ENCODE results near the gene C19orf44.
"Not testable (repeated sequence)": the region's sequence is repeated elsewhere in the genome, so short reads cannot be mapped to it uniquely, and the experiment has no call there.

C19orf44 gene

DNA sequence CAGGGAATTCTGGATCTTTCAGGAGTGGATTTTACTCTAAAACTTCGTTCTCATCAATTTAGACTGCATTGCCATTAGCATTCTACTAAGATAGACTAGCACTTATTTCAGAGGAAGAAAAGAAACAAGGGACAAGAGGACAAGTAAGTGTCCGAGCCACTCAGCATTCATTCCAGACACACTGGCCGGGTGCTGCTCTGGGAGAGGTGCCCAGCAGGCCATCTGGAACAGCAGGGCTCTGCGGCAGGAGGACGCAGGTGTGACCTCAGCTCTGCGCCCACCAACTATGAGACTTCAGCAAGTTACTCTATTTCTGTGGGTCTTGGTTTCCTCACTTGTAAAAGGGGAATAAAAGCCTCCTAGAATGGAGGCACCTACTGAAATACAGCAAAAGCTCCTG, 28.6 kb upstream of the C19orf44 start:
- DNase-seq (ENCODE audit: low read depth, low spot score) = no peak

DNA sequence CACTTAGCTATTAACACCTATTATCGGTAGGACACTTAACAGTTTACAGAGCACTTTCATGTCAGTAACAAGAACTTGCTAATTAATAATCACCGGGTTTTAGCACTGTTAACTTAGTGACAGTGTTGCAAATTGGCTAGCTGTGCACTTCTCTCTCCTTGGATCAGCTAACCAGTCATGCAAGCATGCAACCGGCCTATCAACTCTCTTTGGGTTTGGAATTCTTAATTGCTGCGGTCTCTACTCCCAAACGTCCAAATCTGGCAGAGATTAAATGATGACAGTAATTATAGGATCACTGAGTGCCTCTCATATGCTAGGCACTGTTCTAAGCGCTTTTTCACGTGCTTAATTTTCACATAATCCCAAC, 25.7 kb upstream of the C19orf44 start:
- DNase-seq (ENCODE audit: low read depth, low spot score) = no peak

DNA sequence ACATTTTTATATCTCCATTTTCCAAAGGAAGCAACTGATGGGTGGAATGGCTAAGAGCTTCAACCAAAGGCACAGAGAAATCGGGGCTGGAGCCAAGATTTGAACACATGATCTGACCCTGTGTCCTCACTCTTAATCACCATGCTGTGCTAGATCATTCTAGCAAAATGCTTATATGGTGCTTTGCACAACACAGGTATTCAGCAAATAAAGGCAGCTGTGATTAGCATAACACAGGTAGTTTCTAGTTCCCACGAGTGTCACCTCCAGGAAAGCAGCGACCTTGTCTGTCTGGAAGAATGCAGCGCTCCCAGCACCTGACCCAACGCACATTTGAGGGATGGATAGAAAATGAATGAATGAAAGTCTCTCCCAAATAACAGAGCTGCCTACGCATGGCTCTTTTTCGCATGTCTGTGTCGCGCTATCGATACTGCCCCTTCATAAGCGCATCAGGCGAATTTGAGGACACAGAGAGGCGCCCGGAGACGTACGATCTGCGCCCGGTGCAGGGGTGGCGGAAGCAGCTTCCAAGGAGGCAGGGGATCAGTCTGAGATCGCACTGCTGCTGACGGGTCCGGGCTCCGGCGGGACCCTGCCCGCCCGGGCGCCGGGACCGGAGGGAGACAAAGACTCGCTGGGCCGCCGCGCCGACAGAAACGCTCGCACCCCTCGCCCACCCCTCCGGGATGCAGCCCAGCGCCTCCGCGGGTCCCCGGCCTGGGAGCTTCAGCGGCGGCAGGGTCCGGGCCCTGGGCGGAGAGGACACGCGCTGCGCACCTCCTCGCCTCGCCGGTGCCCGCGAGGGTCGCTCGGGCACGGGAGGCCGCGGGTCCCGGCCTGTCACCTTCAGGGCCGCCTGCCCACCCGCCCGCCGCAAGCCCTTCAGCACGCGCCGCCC, 25.0 kb upstream of the C19orf44 start:
- no peak for DNase-seq (ENCODE audit: low read depth, low spot score)

DNA sequence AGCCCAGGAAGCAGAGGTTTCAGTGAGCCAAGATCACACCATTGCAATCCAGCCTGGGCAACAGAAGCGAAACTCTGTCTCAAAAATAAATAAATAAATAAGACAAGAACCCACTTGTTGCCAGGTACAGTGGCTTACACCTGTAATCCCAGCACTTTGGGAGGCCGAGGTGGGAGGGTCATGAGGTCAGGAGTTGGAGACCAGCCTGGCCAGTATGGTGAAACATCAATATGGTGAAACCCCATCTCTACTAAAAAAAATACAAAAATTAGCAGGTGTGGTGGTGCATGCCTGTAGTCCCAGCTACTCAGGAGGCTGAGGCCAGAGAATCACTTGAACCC, 23.7 kb upstream of the C19orf44 start:
- not testable (repeated sequence) for DNase-seq (ENCODE audit: low read depth, low spot score)

DNA sequence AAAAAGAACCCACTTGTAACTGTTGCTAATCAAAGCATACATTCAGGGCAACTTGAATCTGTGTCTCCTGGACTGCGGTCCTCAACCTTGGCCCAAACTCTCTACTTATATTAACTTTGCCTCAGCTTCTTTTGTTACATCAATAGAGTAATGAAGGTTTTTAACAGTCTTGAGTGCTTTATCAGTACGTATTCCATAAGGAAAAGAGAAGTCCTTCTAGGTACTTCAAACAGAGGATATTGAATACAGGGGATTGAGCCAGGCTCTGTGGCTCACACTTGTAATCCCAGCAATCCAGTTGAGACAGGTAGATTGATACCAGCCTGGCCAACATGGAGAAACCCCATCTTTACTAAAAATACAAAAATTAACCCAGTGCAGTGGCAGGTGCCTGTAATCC, 23.2 kb upstream of the C19orf44 start:
- DNase-seq (ENCODE audit: low read depth, low spot score) = no peak

DNA sequence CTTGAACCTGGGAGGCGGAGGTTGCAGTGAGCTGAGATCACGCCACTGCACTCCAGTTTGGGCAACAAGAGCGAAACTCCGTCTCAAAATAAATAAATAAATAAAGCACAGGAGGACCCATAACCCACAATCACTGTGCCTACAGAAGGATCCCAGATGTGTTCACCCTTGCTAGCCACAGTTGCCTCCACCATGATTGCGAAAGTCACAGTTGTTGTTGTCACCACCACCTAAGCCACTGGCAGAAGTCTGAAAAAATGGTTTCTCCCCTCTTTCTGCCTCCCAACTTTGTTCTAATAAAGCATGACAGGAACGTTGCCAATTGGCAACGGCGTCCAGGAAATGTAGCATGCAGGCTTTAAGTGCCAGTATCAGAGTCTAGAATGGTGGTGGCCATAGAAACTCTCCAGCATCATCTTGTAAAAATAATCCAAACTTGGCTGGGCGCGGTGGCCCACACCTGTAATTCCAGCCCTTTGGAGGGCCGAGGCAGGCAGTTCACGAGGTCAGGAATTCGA, 22.3 kb upstream of the C19orf44 start:
- no peak for DNase-seq (ENCODE audit: low read depth, low spot score)

DNA sequence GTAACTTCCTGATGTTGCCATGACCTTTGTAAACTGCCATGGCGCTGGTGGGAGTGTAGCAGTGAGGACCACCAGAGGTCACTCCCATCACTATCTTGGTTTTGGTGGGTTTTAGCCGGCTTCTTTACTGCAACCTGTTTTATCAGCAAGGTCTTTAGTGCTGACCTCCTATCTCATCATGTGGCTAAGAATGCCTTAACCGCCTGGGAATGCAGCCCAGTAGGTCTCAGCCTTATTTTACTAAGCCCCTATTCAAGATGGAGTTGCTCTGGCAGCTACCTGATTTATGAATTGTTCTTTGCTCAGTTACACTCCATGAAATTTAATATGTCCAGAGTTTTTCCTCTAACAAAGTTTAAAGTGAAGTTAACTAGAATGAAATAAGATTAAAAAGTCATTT, 19.8 kb upstream of the C19orf44 start:
- DNase-seq (ENCODE audit: low read depth, low spot score) = no peak

DNA sequence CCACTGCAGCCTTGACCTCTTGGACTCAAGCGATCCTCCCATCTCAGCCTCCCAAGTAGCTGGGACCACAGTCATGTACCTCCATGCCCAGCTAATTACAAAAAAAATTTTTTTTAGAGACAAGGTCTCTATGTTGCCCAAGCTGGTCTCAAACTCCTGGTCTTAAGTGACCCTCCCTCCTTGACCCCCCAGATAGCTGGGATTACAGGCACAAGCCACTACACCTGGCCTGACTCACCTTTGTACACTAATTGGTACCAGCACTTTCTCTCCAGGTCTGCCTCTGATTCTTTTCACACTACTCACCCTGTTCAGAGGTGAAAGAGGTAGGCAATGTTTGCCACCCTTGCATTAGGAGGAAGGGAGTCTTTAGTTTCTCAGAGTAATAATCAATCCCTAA, 18.9 kb upstream of the C19orf44 start:
- no peak for DNase-seq (ENCODE audit: low read depth, low spot score)

DNA sequence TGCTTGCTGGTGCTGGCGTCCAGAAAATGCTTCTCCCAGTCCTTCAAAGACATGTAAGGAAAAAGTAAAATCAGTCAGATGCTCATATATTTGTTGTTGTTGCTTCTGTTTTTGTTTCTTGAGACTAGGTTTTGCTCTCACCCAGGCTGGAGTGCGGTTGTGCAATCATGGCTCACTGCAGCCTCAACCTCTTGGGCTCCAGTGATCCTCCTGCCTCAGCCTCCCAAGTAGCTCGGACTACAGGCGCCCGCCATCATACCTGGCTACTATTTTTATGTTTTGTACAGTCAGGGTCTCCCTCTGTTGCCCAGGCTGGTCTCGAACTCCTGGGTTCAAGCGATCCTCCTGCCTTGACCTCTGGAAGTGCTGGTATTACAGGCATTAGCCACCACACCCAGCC, 13.4 kb upstream of the C19orf44 start:
- DNase-seq (ENCODE audit: low read depth, low spot score) = no peak

DNA sequence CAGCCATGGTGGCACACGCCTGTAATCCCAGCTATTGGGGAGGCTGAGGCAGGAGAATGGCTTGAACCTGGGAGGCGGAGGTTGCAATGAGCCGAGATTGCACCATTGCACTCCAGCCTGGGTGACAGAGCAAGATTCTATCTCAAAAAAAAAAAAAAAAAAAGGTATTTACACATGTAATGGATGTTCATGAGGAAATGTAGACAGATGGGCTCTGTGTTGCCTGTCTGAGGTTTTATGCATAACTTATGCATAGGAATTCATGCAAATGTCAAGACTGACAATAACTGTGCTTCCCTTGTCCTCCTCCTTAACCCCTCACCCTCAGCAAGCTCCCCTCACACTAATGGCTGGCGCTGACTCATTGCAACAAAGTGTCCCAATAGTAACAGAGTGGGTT, 9.7 kb upstream of the C19orf44 start:
- not testable (repeated sequence) for DNase-seq (ENCODE audit: low read depth, low spot score)

DNA sequence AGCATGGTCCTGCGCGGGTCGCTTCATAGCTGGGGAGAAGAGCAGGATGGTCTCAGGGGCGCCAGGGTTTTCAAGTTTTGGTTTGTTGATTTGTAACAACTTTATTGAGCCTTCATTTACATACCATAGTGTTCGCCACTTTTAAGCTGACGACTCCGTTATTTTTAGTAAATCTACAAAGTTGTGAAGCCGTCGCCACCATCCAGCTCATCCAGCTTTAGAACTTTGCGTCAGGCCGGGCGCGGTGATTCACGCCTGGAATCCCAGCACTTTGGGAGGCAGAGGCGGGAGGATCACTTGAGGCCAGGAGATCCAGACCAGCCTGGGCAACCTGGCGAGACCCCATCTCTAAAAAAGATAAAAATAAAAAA, 404 bp downstream of the C19orf44 start:
- no peak for DNase-seq (ENCODE audit: low read depth, low spot score)

DNA sequence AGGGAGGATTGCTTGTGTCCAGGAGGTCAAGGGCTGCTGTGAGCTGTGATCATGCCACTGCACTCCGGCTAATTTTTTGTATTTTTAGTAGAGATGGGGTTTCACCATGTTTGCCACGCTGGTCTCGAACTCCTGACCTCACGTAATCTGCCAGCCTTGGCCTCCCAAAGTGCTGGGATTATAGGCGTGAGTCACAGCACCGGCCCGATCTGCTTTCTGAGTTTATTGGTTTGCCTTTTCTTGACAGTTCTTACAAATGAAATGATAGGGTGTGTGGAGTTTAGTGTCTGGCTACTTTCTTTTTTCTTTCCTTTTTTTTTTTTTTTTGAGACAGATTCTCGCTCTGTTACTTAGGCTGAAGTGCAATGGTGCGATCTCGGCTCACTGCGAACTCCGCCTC, 848 bp downstream of the C19orf44 start:
- no peak for DNase-seq (ENCODE audit: low read depth, low spot score)

DNA sequence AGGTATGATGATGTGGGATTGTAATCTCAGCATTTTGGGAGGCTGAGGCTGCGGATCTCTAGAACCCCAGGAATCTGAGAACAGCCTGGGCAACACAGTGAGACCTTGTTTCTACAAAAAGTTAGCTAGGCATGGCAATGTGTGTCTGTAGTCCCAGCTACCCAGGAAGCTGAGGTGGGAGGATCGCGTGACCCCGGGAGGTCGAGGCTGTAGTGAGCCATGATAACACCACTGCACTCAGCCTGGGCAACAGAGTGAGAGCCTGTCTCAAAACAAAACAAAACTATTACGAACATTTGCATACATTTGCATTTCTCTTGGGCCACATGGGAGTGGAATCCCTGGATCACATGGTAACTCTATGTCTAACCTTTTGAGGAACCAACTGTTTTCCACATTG, 1.6 kb downstream of the C19orf44 start:
- DNase-seq (ENCODE audit: low read depth, low spot score) = no peak

DNA sequence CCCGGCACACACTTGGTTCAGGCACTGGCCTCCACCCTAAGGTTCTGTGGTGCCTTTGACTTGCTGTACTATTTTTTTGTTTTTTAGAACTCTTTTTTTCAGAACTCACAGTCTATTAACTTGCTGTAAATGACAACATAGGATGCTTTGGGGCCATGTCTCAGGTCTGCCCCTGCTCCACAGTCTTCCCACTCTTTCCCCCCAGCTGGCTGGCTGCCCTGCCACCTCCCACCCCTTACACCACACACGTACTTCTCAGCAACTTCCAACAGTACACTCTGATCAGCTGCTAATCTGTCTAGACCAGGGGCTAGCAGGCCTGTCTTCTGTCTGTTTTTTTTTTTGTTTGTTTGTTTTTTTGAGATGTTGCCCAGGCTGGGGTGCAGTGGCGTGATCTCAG, 8.1 kb downstream of the C19orf44 start:
- no peak for DNase-seq (ENCODE audit: low read depth, low spot score)

DNA sequence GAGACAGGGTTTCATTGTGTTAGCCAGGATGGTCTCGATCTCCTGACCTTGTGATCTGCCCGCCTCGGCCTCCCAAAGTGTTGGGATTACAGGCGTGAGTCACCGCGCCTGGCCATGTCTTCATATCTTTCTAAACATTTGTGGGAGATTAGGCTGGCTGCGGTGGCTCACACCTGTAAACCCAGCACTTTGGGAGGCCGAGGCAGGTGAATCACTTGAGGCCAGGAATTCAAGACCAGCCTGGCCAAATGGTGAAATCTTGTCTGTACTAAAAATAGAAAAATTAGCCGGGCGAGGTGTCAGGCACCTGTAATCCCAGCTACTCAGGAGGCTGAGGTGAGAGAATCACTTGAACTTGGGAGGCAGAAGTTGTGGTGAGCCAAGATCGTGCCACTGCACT, 10.0 kb downstream of the C19orf44 start:
- DNase-seq (ENCODE audit: low read depth, low spot score) = not testable (repeated sequence)

DNA sequence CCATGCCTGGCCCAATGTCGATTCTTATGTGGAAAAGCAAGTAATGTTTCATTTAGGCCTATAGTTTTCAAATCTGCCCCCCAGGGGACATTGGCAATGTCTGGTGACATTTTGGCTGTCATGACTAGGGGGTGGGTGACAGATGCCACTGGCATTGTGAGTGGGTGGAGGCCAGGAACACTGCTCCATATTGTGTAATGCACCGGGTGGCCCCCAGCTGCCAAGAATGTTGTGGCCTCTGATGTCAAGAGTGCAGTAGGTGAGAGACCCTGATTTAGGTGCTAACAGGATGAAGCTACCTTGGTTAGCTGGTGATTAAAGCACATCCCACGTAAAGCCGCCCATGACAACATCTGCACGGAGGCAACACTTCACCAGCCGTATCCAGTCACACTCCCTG, 10.8 kb downstream of the C19orf44 start:
- DNase-seq (ENCODE audit: low read depth, low spot score) = no peak

DNA sequence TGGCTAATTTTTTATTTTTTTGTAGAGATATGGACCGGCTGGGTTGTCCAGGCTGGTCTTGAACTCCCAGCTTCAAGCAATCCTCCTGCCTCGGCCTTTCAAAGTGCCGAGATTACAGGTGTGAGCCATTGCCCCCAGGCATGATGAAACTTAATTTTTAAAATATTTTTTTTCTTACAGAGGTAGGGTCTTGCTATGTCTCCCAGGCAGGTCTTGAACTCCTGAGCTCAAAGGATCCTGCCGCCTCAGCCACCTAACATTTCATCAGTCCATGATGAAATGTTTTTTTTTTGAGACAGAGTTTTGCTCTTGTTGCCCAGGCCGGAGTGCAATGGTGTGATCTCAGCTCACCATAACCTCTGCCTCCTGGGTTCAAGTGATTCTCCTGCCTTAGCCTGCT, 12.4 kb downstream of the C19orf44 start:
- no peak for DNase-seq (ENCODE audit: low read depth, low spot score)

DNA sequence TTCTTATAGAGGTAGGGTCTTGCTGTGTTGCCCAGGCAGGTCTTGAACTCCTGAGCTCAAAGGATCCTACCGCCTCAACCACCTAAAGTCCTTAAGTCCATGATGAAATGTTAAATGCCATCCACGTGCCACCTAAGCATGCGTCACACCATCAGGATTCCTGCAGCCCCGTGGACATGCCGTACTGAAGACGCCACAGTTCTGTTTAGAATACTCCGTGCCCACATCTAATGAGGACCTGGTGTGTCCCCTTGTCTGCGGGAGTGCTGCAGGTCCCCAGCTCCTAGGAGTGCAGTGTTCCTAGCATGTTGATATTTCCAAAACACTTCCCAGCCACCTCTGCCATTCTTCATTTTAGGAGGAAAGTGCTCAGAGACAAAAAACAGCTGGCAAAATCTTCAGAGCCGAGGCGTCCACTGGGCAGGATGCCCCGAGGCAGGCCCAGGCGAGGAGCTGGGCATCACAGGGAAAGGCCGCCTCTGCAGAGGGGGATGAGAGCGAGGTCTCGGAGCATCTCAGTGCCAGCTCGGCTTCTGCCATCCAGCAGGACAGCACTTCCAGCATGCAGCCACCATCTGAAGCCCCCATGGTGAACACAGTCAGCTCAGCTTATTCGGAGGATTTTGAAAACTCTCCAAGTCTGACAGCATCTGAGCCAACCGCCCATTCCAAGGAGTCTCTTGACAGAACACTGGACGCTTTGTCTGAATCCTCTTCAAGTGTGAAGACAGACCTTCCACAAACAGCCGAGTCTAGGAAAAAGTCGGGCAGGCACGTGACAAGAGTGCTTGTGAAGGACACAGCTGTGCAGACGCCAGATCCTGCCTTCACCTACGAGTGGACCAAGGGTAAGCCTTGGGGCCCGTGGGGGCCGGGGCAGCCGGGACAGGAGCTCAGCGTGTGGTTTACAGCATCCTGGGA, 13.2 kb downstream of the C19orf44 start:
- DNase-seq (ENCODE audit: low read depth, low spot score) = no peak

DNA sequence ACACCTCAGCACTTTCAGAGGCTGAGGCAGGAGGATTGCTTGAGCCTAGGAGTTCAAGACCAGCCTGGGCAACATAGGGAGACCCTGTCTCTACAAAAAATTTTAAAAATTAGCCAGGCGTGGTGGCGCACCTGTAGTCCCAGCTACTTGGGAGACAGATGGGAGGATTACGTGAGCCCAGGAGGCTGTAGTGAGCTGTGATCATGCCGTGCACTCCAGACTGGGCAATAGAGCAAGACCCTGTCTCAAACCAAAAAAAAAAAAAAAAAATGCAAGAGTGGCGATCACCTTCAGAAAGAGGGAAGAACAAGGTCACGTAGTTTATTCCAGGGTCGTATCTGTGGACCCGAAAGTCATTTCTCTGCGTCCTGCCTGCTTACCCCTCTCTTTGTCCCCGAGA, 16.4 kb downstream of the C19orf44 start:
- DNase-seq (ENCODE audit: low read depth, low spot score) = not testable (repeated sequence)

DNA sequence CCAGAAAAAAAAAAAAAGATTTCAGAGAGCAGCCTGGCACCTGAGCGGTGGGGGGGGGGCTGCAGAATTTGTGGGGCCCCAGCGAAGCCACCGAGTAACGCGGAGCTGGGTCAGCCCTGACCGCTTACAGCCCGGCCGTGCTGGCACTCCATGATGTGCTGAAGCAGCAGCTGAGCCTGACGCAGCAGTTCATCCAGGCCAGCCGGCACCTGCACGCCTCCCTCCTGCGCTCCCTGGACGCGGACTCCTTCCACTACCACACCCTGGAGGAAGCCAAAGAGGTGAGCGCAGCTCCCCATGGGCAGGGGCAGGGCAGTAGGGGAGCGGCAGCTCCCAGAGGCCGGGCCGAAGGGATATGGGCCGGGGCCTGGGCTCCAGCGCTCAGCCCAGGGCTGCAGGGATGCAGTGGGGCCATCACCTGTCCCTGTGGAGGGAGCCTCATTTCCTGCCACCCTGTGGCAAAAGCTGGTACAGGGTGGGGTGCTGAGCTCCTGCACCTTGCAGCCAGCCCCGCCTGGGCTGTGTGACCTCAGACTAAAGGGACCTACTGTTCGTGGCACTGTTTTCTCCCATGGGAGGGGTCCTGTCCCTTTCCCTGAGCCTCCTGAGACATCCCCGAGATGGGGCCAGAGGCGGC, 18.3 kb downstream of the C19orf44 start:
- DNase-seq (ENCODE audit: low read depth, low spot score) = no peak

DNA sequence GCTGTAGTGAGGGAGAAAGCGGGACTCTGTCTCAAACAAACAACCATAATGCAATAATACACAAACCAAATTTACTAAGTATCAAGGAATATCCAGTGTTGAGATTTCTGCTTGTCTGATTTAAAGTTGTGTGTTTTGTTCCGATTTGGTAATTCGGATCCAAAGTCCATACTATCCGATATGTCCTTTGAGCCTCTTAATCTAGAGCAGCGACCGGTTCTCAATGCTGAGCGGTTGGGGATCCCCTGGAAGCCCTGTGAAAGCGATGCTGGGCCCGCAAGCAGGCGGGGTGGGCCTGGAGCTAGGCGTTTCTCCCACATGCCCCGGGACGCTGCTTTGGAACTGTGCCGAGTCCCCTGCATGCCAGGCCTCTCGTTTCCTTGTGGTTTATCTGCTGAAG, 20.2 kb downstream of the C19orf44 start:
- DNase-seq (ENCODE audit: low read depth, low spot score) = no peak

DNA sequence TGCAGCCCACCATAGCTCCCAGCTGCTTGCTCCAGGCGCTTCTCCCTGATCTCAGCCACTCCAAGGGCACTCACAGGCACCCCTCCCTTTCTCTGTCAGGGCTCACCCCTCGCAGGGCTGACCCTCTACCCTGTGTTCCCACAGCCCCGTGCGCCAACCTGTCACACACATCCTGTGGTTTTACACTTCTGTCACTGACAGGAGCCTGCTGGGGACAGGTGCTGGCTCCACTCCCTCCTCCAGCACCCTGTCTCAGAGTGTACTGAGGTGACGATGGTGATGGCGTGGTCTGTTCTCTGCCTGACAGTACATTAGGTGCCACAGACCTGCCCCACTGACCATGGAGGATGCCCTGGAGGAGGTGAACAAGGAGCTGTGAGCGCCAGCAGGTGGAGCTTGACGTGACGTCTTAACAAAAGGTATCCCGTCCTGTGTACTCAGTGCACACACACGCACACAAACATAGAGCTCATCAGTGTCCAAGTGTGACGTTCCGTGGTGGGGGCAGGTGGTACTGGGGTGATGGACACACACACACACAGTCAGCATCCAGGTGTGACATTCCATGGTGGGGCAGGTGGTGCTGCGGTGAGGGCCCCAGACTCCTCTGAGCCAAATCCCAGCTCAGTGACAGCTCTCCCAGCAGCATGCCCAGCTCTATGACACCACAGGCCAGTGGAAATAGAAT, 20.9 kb downstream of the C19orf44 start:
- DNase-seq (ENCODE audit: low read depth, low spot score) = no peak
